ENCODE results near the gene DIO1. TPM values are rescaled to one million over a fixed set of nuclear protein-coding genes. Genes with fewer than 3 reads are reported as not detected.

DIO1 gene
- total RNA-seq, 1 donor from 2014 or later: not detected

DNA sequence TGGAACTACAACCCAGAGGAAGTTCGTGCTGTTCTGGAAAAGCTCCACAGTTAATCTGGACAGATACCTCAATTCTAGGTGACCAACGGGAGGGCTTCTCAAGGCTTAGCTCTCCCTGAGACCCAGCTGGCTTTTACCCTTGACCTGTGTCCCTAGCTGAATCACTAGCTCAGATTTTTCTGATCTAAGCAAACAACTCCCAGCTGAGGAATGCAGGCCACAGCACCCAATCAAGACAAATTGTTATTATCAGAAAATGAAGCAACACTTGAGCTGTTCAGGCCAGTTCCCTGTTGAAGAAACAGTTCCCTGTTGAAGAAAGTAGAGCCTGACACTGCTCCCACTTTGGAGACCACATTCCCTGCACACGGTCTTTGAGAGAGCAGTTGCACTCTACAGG is 16.0 kb downstream of the DIO1 start:
- no peaks in the 10 kb centered on the region for H3K4me1 ChIP-seq (ENCODE audit: control insufficient read depth in 3 of 3, insufficient read depth in 3 of 3, low read length in 3 of 3)
- H3K36me3 ChIP-seq (ENCODE audit: control insufficient read depth in 3 of 3, insufficient read depth in 3 of 3, low read length in 3 of 3): peaks cover 0 to 8% (median 0%) of the 10 kb centered on the region in 3 donors
- no peak overlapping the region for H3K9ac ChIP-seq (ENCODE audit: low read depth in 1 of 3, low read length in 3 of 3)
- H3K4me3 ChIP-seq (ENCODE audit: low read length in 3 of 3): no peak overlapping the region
- no peaks in the 10 kb centered on the region for H3K27me3 ChIP-seq (ENCODE audit: control insufficient read depth in 3 of 3, insufficient read depth in 3 of 3, low read length in 3 of 3)
- no peak overlapping the region for H3K27ac ChIP-seq (ENCODE audit: low read depth, low read length)
- H3K9me3 ChIP-seq (ENCODE audit: control insufficient read depth in 3 of 3, low read length in 3 of 3): no peaks in the 10 kb centered on the region

DNA sequence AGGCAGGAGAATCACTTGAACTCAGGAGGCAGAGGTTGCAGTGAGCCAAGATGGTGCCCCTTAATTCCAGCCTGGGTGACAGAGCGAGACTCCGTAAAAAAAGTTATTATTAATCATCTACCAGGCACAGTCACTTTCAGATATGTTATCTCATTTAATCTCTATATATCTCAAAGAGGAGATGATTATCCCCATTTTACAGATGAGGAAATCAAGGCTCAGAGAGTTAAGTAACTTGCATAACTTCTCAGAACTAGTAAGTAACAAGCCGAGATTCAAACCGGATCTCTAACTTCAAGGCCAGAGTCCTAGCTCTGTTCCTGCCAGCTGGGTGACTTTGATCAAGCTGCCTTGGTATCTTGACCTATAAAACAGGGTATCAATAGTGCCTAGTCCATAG is 17.5 kb downstream of the DIO1 start:
- Histone ChIP-seq H3K4me1 (ENCODE audit: control insufficient read depth in 3 of 3, insufficient read depth in 3 of 3, low read length in 3 of 3) (no peaks in the 10 kb centered on the region), H3K27me3 (ENCODE audit: control insufficient read depth in 3 of 3, insufficient read depth in 3 of 3, low read length in 3 of 3) (no peaks in the 10 kb centered on the region), H3K36me3 (ENCODE audit: control insufficient read depth in 3 of 3, insufficient read depth in 3 of 3, low read length in 3 of 3) (peaks cover 2 to 7% (median 5%) of the 10 kb centered on the region in 3 donors), H3K9me3 (ENCODE audit: control insufficient read depth in 3 of 3, low read length in 3 of 3) (no peaks in the 10 kb centered on the region), H3K9ac (ENCODE audit: low read depth in 1 of 3, low read length in 3 of 3) (no peak overlapping the region), H3K27ac (ENCODE audit: low read depth, low read length) (no peak overlapping the region), H3K4me3 (ENCODE audit: low read length in 3 of 3) (no peak overlapping the region)

DNA sequence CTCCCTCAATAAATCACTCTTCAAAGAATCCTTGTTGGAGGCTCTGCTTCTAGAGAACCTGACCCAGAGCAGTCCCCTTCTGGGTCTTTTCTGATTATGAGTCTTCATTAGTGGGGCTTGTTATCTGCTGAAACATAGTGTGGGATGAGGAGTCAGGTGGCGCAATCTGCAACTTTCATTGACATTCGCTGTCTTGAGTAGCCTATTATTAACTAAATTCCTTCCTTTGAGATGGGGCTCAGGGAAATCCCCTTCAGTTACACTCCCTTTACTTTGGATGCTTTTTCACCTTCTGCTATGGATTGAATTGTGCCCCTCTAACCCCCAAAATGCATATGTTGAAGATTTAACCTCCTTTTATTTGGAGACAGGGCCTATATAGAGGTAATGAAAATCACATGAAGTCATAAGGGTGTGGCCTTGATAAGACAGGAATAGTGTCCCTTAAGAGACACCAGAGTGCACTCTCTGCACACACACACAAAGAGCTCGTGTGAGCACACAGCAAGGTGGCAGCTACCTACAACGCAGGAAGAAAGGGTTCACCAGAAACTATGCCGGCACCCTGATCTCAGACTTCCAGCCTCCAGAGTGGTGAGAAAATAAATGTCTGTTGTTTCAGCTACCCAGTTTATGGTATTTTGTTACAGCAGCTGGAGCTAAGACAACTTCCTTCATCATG is 19.5 kb downstream of the DIO1 start:
- Histone ChIP-seq H3K27ac (ENCODE audit: low read depth, low read length) (no peak overlapping the region), H3K4me3 (ENCODE audit: low read length in 3 of 3) (no peak overlapping the region), H3K9me3 (ENCODE audit: control insufficient read depth in 3 of 3, low read length in 3 of 3) (no peaks in the 10 kb centered on the region), H3K27me3 (ENCODE audit: control insufficient read depth in 3 of 3, insufficient read depth in 3 of 3, low read length in 3 of 3) (no peaks in the 10 kb centered on the region), H3K36me3 (ENCODE audit: control insufficient read depth in 3 of 3, insufficient read depth in 3 of 3, low read length in 3 of 3) (peaks cover 2 to 7% (median 5%) of the 10 kb centered on the region in 3 donors), H3K9ac (ENCODE audit: low read depth in 1 of 3, low read length in 3 of 3) (no peak overlapping the region), H3K4me1 (ENCODE audit: control insufficient read depth in 3 of 3, insufficient read depth in 3 of 3, low read length in 3 of 3) (no peaks in the 10 kb centered on the region)

DNA sequence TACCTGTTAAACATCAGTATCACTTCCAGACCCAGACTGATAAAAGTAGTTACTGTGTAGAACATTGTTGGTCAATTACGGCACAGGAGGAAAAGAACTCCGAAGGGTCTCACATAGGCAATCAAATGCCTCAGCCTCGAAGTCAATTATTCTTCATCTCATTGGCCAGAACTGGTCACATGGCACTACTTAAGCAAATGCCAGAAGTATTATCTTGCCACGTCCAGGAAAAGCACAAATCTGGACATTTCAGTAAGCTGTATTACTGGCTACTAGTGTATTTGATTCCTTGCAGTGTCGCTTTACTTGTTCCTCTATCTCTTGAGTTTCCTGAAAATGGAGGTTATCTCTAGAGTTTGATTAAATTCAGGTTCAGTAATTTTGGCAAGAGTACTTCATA is 24.4 kb downstream of the DIO1 start:
- H3K4me3 ChIP-seq (ENCODE audit: low read length in 3 of 3): no peak overlapping the region
- no peak overlapping the region for H3K27ac ChIP-seq (ENCODE audit: low read depth, low read length)
- H3K9ac ChIP-seq (ENCODE audit: low read depth in 1 of 3, low read length in 3 of 3): no peak overlapping the region
- H3K36me3 ChIP-seq (ENCODE audit: control insufficient read depth in 3 of 3, insufficient read depth in 3 of 3, low read length in 3 of 3): peaks cover 2 to 11% (median 5%) of the 10 kb centered on the region in 3 donors
- H3K9me3 ChIP-seq (ENCODE audit: control insufficient read depth in 3 of 3, low read length in 3 of 3): no peaks in the 10 kb centered on the region
- H3K27me3 ChIP-seq (ENCODE audit: control insufficient read depth in 3 of 3, insufficient read depth in 3 of 3, low read length in 3 of 3): no peaks in the 10 kb centered on the region
- H3K4me1 ChIP-seq (ENCODE audit: control insufficient read depth in 3 of 3, insufficient read depth in 3 of 3, low read length in 3 of 3): no peaks in the 10 kb centered on the region

DNA sequence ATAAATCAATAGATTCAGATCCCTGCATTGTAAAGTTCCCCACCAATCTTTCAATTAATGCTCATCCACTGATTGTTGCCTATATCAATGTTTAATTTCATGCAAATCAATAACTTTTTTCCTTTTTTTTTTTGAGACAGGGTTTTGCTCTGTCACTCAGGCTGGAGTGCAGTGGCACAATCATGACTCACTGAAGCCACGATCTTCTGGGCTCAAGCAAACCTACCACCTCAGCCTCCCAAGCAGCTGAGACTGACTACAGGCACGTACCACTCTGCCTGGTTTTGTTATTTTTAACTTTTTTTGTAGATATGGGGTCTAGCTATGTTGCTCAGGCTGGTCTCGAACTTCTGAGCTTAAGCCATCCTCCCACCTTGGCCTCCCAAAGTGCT is 25.7 kb downstream of the DIO1 start:
- H3K9ac ChIP-seq (ENCODE audit: low read depth in 1 of 3, low read length in 3 of 3): no peak overlapping the region
- H3K9me3 ChIP-seq (ENCODE audit: control insufficient read depth in 3 of 3, low read length in 3 of 3): no peaks in the 10 kb centered on the region
- H3K36me3 ChIP-seq (ENCODE audit: control insufficient read depth in 3 of 3, insufficient read depth in 3 of 3, low read length in 3 of 3): peaks cover 2 to 11% (median 5%) of the 10 kb centered on the region in 3 donors
- no peak overlapping the region for H3K27ac ChIP-seq (ENCODE audit: low read depth, low read length)
- H3K27me3 ChIP-seq (ENCODE audit: control insufficient read depth in 3 of 3, insufficient read depth in 3 of 3, low read length in 3 of 3): no peaks in the 10 kb centered on the region
- no peak overlapping the region for H3K4me3 ChIP-seq (ENCODE audit: low read length in 3 of 3)
- H3K4me1 ChIP-seq (ENCODE audit: control insufficient read depth in 3 of 3, insufficient read depth in 3 of 3, low read length in 3 of 3): no peaks in the 10 kb centered on the region

DNA sequence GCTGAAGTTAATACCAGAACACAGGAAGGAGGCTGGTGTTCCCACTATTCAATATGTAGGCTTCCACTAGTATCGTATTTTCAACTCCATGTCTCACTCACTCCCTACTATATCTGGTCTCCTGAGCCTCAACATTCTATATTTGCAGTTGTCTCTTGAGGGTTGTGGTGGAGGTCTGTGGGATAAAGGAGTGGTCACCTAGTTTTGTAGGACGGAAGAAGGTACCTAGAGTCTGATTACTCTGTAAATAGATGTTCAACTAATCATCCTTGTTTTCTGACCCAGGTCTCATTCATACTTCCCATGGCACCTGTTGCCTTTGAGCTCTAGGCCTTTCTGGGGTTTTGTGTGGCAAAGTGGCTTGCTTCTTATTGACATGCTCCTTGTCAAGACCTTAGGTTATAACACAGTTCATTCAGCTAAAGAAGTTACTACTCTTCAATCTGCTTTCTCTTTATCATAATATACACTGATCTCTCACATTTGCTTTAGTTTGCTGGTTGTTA is 33.4 kb downstream of the DIO1 start:
- no peaks in the 10 kb centered on the region for H3K4me1 ChIP-seq (ENCODE audit: control insufficient read depth in 3 of 3, insufficient read depth in 3 of 3, low read length in 3 of 3)
- no peak overlapping the region for H3K9ac ChIP-seq (ENCODE audit: low read depth in 1 of 3, low read length in 3 of 3)
- H3K27ac ChIP-seq (ENCODE audit: low read depth, low read length): no peak overlapping the region
- H3K36me3 ChIP-seq (ENCODE audit: control insufficient read depth in 3 of 3, insufficient read depth in 3 of 3, low read length in 3 of 3): peaks cover 0 to 17% (median 9%) of the 10 kb centered on the region in 3 donors
- no peak overlapping the region for H3K4me3 ChIP-seq (ENCODE audit: low read length in 3 of 3)
- H3K27me3 ChIP-seq (ENCODE audit: control insufficient read depth in 3 of 3, insufficient read depth in 3 of 3, low read length in 3 of 3): no peaks in the 10 kb centered on the region
- H3K9me3 ChIP-seq (ENCODE audit: control insufficient read depth in 3 of 3, low read length in 3 of 3): no peaks in the 10 kb centered on the region

DNA sequence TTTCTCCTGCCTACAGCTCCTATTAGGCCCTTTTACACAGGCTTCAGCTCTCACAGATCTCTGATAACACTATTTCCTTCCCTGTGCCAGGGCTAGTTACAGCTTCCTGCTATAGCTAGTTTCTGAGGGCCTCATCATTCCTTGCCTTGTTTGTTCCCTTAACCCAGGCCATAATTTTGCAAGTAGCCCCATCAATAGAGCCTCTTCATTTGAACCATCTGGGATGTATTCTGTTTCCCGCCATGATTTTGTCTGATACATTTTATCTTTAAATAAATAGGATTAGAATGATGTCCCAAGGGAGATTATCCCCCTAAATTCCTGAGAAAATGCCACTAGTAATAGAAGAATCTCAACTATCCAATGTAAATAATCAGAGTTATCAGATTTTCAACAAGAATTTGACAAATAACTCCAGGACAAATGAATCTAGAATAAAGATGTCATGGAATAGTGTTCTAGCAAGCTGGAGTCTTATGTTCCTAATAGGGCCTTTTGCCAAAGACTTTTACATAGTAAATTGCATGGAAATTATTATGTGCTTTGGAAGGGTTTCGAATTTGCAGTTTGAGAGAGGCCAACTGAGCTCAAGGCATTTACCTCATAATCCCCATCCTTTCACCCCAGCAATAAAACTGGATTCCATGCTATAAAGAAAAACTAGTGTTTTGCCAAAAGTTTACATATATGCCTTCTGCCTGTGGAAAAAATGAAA is 35.4 kb downstream of the DIO1 start:
- peaks cover 0 to 2% (median 0%) of the 10 kb centered on the region in 3 donors for H3K9me3 ChIP-seq (ENCODE audit: control insufficient read depth in 3 of 3, low read length in 3 of 3)
- H3K9ac ChIP-seq (ENCODE audit: low read depth in 1 of 3, low read length in 3 of 3): no peak overlapping the region
- H3K4me1 ChIP-seq (ENCODE audit: control insufficient read depth in 3 of 3, insufficient read depth in 3 of 3, low read length in 3 of 3): no peaks in the 10 kb centered on the region
- no peak overlapping the region for H3K27ac ChIP-seq (ENCODE audit: low read depth, low read length)
- no peak overlapping the region for H3K4me3 ChIP-seq (ENCODE audit: low read length in 3 of 3)
- H3K36me3 ChIP-seq (ENCODE audit: control insufficient read depth in 3 of 3, insufficient read depth in 3 of 3, low read length in 3 of 3): peaks cover 0 to 17% (median 4%) of the 10 kb centered on the region in 3 donors
- H3K27me3 ChIP-seq (ENCODE audit: control insufficient read depth in 3 of 3, insufficient read depth in 3 of 3, low read length in 3 of 3): no peaks in the 10 kb centered on the region

DNA sequence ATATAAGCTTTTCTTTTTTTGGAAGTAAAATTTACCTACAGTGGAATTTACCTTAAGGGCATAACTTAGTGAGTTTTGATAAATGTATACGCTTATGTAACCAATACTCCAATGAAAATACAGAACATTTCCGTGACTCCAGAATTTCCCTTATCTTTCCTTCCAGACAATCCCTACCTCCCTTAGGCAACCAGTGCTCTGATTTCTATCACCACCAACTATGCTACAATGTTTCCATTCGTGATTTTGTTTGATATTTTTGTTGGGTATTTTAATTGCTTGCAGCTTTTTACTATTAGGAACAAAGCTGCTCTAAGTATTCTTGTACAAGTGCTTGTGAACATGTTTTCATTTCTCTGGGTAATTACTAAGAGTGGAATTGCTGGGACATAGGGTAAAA is 36.9 kb downstream of the DIO1 start:
- H3K9ac ChIP-seq (ENCODE audit: low read depth in 1 of 3, low read length in 3 of 3): no peak overlapping the region
- H3K4me3 ChIP-seq (ENCODE audit: low read length in 3 of 3): no peak overlapping the region
- H3K36me3 ChIP-seq (ENCODE audit: control insufficient read depth in 3 of 3, insufficient read depth in 3 of 3, low read length in 3 of 3): peaks cover 0 to 17% (median 4%) of the 10 kb centered on the region in 3 donors
- no peaks in the 10 kb centered on the region for H3K27me3 ChIP-seq (ENCODE audit: control insufficient read depth in 3 of 3, insufficient read depth in 3 of 3, low read length in 3 of 3)
- H3K9me3 ChIP-seq (ENCODE audit: control insufficient read depth in 3 of 3, low read length in 3 of 3): peaks cover 0 to 4% (median 0%) of the 10 kb centered on the region in 3 donors
- H3K27ac ChIP-seq (ENCODE audit: low read depth, low read length): no peak overlapping the region
- no peaks in the 10 kb centered on the region for H3K4me1 ChIP-seq (ENCODE audit: control insufficient read depth in 3 of 3, insufficient read depth in 3 of 3, low read length in 3 of 3)

DNA sequence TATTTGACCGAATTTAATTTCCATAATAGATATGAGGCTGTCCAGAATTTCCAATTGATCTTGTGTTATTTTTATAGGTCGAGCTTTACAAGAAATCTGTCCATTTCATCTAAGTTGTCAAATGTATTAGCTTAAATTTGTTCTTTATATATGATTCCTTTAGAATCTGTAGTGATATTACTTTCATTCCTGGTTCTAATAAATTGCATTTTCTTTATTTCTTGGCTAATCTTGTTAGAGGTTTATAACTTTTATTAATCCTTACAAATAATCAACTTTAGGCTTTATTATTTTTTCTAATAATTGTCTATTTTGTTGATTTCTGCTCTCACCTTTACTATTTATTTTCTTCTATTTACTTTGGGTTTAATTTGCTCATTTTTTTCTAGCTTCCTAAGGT is 37.5 kb downstream of the DIO1 start:
- H3K9me3 ChIP-seq (ENCODE audit: control insufficient read depth in 3 of 3, low read length in 3 of 3): peaks cover 0 to 4% (median 0%) of the 10 kb centered on the region in 3 donors
- no peak overlapping the region for H3K27ac ChIP-seq (ENCODE audit: low read depth, low read length)
- no peak overlapping the region for H3K9ac ChIP-seq (ENCODE audit: low read depth in 1 of 3, low read length in 3 of 3)
- H3K27me3 ChIP-seq (ENCODE audit: control insufficient read depth in 3 of 3, insufficient read depth in 3 of 3, low read length in 3 of 3): no peaks in the 10 kb centered on the region
- no peaks in the 10 kb centered on the region for H3K4me1 ChIP-seq (ENCODE audit: control insufficient read depth in 3 of 3, insufficient read depth in 3 of 3, low read length in 3 of 3)
- peaks cover 0 to 17% (median 4%) of the 10 kb centered on the region in 3 donors for H3K36me3 ChIP-seq (ENCODE audit: control insufficient read depth in 3 of 3, insufficient read depth in 3 of 3, low read length in 3 of 3)
- H3K4me3 ChIP-seq (ENCODE audit: low read length in 3 of 3): no peak overlapping the region

DNA sequence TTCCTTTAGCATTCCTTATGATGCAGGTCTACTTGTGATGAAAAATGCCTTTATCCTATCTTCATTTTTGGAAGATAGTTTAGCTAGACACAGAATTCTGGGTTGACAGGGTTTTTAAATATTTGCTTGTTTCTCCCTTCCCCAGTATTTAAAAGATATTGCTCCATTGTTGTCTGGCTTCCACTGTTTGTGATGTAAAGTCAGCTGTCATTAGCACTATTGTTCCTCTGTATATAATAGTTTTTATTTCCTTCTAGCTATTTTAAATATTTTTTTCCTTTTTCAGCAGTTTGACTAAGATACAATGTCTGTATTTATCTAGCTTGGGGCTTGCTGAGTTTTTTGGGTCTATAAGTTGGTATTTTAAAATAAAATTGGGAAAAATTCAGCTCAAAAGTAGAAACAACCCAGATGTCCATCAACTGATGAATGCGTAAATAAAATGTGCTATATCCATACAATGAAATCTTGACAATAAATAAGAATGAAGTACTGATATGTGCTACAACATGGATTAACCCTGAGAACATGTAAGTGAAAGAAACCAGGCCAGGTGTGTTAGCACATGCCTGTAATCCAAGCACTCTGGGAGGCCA is 40.3 kb downstream of the DIO1 start:
- Histone ChIP-seq H3K9ac (ENCODE audit: low read depth in 1 of 3, low read length in 3 of 3) (no peak overlapping the region), H3K27ac (ENCODE audit: low read depth, low read length) (no peak overlapping the region), H3K36me3 (ENCODE audit: control insufficient read depth in 3 of 3, insufficient read depth in 3 of 3, low read length in 3 of 3) (no peaks in the 10 kb centered on the region), H3K4me1 (ENCODE audit: control insufficient read depth in 3 of 3, insufficient read depth in 3 of 3, low read length in 3 of 3) (no peaks in the 10 kb centered on the region), H3K27me3 (ENCODE audit: control insufficient read depth in 3 of 3, insufficient read depth in 3 of 3, low read length in 3 of 3) (no peaks in the 10 kb centered on the region), H3K4me3 (ENCODE audit: low read length in 3 of 3) (no peak overlapping the region), H3K9me3 (ENCODE audit: control insufficient read depth in 3 of 3, low read length in 3 of 3) (peaks cover 0 to 4% (median 0%) of the 10 kb centered on the region in 3 donors)
